ENCODE results near the gene DUSP21.
"Not testable (repeated sequence)": the region's sequence is repeated elsewhere in the genome, so short reads cannot be mapped to it uniquely, and the experiment has no call there.

DUSP21 gene

DNA sequence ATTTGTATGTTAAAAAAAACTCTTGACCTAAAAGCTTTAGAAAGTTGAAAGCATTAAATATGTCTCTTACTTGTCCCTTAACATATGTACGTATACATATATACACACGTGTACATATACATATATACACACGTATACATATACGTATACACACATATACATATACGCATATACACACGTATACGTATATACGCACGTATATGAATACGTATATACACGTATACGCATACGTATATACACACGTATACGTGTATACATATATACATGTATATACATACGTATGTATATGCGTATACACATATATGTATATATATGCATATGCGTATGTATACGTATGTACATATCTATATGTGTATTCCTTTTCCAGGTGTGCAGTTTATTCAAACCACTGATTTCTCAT lies 32.9 kb downstream of the DUSP21 start:
- no peak overlapping the region for H3K4me3 ChIP-seq (ENCODE audit: low read length)
- DNase-seq (ENCODE audit: low read depth), result no peak
- TF ChIP-seq CTCF (IDR thresholded peaks at IDR 0.05; ENCODE audit: insufficient read depth, low read depth, low read length, missing control alignments), result no peak

- H3K4me3 ChIP-seq (ENCODE audit: low read length), result no peak overlapping the region
- no peak for DNase-seq (ENCODE audit: low read depth)
- no peak for TF ChIP-seq CTCF (IDR thresholded peaks at IDR 0.05; ENCODE audit: insufficient read depth, low read depth, low read length, missing control alignments)
Measured at GRCh38 chrX:44878780-44879179, 35.0 kb downstream of the DUSP21 start.

GRCh38 chrX:44881549-44881948 lies 37.7 kb downstream of the DUSP21 start:
- no peak for DNase-seq (ENCODE audit: low read depth)
- H3K4me3 ChIP-seq (ENCODE audit: low read length), result no peak overlapping the region
- TF ChIP-seq CTCF (IDR thresholded peaks at IDR 0.05; ENCODE audit: insufficient read depth, low read depth, low read length, missing control alignments), result no peak

DNA sequence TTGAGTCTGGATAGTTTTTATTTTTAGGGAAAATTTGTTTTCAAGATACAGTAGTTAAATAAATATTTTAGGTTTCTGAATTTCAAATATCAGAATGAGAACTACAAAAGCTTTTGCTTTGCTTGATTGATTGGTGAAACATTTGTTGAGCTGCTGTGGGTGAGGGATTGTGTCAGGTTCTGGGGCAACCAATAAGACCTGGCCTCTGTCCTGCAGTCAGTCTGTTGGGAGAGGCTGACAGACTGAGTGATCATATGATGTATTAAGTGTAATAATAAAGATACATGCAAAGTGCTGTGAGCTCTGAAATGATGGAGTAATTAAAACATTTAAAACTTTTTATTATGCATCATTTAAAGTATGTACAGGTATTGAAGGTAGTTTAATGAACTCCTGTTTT lies 38.8 kb downstream of the DUSP21 start:
- H3K4me3 ChIP-seq (ENCODE audit: low read length), result no peak overlapping the region
- DNase-seq (ENCODE audit: low read depth), result no peak
- TF ChIP-seq CTCF (IDR thresholded peaks at IDR 0.05; ENCODE audit: insufficient read depth, low read depth, low read length, missing control alignments), result no peak

DNA sequence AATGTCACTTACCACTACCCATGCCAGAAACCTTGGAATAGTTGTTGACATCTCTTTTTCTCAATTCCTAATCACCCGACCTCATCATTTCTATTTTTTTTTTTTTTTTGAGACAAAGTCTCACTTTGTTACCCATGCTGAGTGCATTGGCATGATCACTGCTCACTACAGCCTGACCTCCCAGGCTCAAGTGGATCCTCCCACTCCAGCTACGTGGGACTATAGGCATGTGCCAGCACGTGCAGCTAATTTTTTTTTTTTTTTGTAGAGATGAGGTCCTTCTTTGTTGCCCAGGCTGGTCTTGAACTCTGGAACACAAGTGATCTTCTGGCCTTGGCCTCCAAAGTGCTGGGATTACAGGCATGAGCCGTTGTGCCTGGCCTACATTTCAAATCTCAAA lies 41.1 kb downstream of the DUSP21 start:
- DNase-seq (ENCODE audit: low read depth), result no peak
- no peak overlapping the region for H3K4me3 ChIP-seq (ENCODE audit: low read length)
- TF ChIP-seq CTCF (IDR thresholded peaks at IDR 0.05; ENCODE audit: insufficient read depth, low read depth, low read length, missing control alignments), result no peak

- TF ChIP-seq CTCF (IDR thresholded peaks at IDR 0.05; ENCODE audit: insufficient read depth, low read depth, low read length, missing control alignments), result no peak
- H3K4me3 ChIP-seq (ENCODE audit: low read length), result no peak overlapping the region
- no peak for DNase-seq (ENCODE audit: low read depth)
Measured at GRCh38 chrX:44889824-44890223, 46.0 kb downstream of the DUSP21 start.

- no peak for TF ChIP-seq CTCF (IDR thresholded peaks at IDR 0.05; ENCODE audit: insufficient read depth, low read depth, low read length, missing control alignments)
- no peak overlapping the region for H3K4me3 ChIP-seq (ENCODE audit: low read length)
- no peak for DNase-seq (ENCODE audit: low read depth)
Measured at GRCh38 chrX:44890247-44890646, 46.4 kb downstream of the DUSP21 start.

DNA sequence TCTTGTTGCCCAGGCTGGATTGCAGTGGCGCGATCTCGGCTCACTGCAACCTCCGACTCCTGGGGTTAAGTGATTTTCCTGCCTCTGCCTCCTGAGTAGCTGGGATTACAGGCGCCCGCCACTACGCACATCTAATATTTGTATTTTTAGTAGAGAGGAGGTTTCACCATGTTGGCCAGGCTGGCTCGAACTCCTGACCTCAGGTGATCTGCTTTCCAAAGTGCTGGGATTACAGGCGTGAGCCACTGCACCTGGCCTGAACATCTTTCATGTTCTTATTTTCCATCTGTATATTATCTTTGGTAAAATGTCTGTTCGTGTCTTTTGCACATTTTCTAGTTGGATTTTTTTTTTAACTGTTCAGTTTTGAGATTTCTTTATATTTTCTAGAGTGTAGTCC lies 46.9 kb downstream of the DUSP21 start:
- not testable (repeated sequence) for H3K4me3 ChIP-seq (ENCODE audit: low read length); DNase-seq (ENCODE audit: low read depth)
